MM.1S (cell line): ENCODE data around the gene TNNC1.

Experiments used
- DNase-seq: peaks from one replicate; pipeline ENCODE4 v3.0.0-alpha.2; 2015
- H2AFZ ChIP-seq: fragments of 300-600 bp; sonication (generic); 2 replicates; pipeline ENCODE4 v1.6.0; 2016; ENCODE audit warnings: antibody characterized with exemption, low read length
- H3F3A ChIP-seq: fragments of 300-600 bp; sonication (generic); 2 replicates; pipeline ENCODE4 v1.6.1; 2016; ENCODE audit warnings: mild to moderate bottlenecking, antibody characterized with exemption, low read length, moderate library complexity, mixed read lengths; ENCODE audit not compliant: insufficient read depth
- H3K27ac ChIP-seq: fragments of 300-600 bp; sonication (generic); 2 replicates; pipeline ENCODE4 v1.5.1; 2016; ENCODE audit warnings: mild to moderate bottlenecking, low read length
- H3K27me3 ChIP-seq: fragments of 300-600 bp; sonication (generic); replicated peaks from 2 replicates; pipeline ENCODE4 v1.6.0; 2016; ENCODE audit warnings: low read length; ENCODE audit not compliant: insufficient read depth
- H3K36me3 ChIP-seq: fragments of 300-600 bp; sonication (generic); replicated peaks from 2 replicates; pipeline ENCODE4 v1.6.1; 2016; ENCODE audit warnings: mild to moderate bottlenecking, low read length, mixed read lengths; ENCODE audit not compliant: insufficient read depth
- H3K4me1 ChIP-seq: fragments of 300-600 bp; sonication (generic); 2 replicates; pipeline ENCODE4 v1.6.1; 2016; ENCODE audit warnings: low read length, mixed read lengths
- H3K4me2 ChIP-seq: fragments of 300-600 bp; sonication (generic); 2 replicates; pipeline ENCODE4 v1.6.0; 2016; ENCODE audit warnings: low read depth, low read length
- H3K4me3 ChIP-seq: fragments of 300-600 bp; sonication (generic); 2 replicates; pipeline ENCODE4 v1.5.1; 2016; ENCODE audit warnings: low read length, mixed read lengths
- H3K79me2 ChIP-seq: fragments of 300-600 bp; sonication (generic); 2 replicates; pipeline ENCODE4 v1.6.1; 2016; ENCODE audit warnings: mixed run types, low read length, mixed read lengths
- H3K9ac ChIP-seq: fragments of 300-600 bp; sonication (generic); 2 replicates; pipeline ENCODE4 v1.6.1; 2016; ENCODE audit warnings: low read length, mixed read lengths
- H3K9me2 ChIP-seq: fragments of 300-600 bp; sonication (generic); replicated peaks from 2 replicates; pipeline ENCODE4 v1.6.1; 2016; ENCODE audit warnings: mild to moderate bottlenecking, low read length, mixed read lengths; ENCODE audit not compliant: insufficient read depth
- H3K9me3 ChIP-seq: fragments of 300-600 bp; sonication (generic); replicated peaks from 2 replicates; pipeline ENCODE4 v1.6.1; 2016; ENCODE audit warnings: mild to moderate bottlenecking, low read length, mixed read lengths; ENCODE audit not compliant: insufficient read depth
- H4K20me1 ChIP-seq: fragments of 300-600 bp; sonication (generic); 2 replicates; pipeline ENCODE4 v1.6.1; 2016; ENCODE audit warnings: mild to moderate bottlenecking, low read length, moderate library complexity, mixed read lengths; ENCODE audit not compliant: insufficient read depth
- EZH2 ChIP-seq: fragments of 300-600 bp; sonication (generic); optimal IDR thresholded peaks from 2 replicates; pipeline ENCODE3; 2017; ENCODE audit warnings: low read depth, mild to moderate bottlenecking, antibody characterized with exemption, low read length, mixed read lengths
- EZH2phosphoT487 ChIP-seq: fragments of 300-600 bp; sonication (generic); IDR thresholded peaks from 2 replicates; pipeline ENCODE4 v1.6.1; 2018; ENCODE audit warnings: antibody characterized with exemption, low read length
- TF ChIP-seq, protein P1 (sequence below): fragments of 300-600 bp; sonication (generic); IDR thresholded peaks from 2 replicates; pipeline ENCODE4 v1.5.1; 2016; ENCODE audit warnings: antibody characterized with exemption, low read length, mixed read lengths

TNNC1 gene

DNA sequence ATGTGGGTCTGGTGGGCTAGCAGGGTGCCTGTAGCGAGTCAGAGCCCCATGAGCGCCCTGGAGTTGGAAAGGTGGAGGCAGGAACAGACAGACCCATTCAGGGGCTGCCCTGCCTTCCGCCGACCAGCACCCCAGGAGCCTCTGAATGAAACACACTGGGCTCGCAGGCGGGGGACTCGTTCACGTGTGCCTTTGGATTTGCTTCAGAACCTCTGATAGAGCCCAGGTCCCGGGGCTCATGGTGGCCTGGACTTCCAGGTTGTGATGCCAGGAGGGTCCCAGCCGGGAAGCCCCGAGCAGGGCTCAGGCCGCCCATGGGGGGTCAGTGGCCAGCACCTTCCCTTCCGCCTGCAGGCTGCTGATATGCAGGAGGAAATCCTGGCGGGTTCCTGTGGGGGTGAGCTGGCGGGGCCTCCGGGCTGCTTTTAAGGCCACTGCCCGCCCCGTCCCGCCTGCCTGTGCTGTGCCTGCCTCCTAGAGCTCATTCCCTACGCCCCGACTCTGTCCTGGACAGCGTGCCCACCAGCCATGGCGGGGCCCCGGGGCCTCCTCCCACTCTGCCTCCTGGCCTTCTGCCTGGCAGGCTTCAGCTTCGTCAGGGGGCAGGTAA lies 41.1 kb upstream of the TNNC1 start, which contains the start of gene STAB1:
Gene STAB1 (plus strand): TSS at position 453 of the 610 bp plus-strand sequence. CDS start 76 bp downstream, at position 529.
- no peak within 1 kb of the TSS for H3K9ac ChIP-seq

GRCh38 chr3:52494445-52494844 lies 40.6 kb upstream of the TNNC1 start:
- Histone ChIP-seq H3F3A (no peaks in the 10 kb centered on the region), H3K9me3 (no peaks in the 10 kb centered on the region), H3K27me3 (no peaks in the 10 kb centered on the region; the same call in 1 of the 2 replicates), H3K9me2 (no peaks in the 10 kb centered on the region), H3K9ac (no peak overlapping the region), H3K79me2 (no peaks in the 10 kb centered on the region), H3K36me3 (no peaks in the 10 kb centered on the region), H3K4me2 (no peak overlapping the region), H3K4me3 (no peak overlapping the region), H4K20me1 (no peaks in the 10 kb centered on the region), H3K27ac (no peak overlapping the region), H3K4me1 (no peaks in the 10 kb centered on the region), H2AFZ (no peak overlapping the region)
- DNase-seq, result no peak
- TF ChIP-seq EZH2phosphoT487, result no peak

More for the DNA sequence above, 41.1 kb upstream of the TNNC1 start, which contains the start of gene STAB1:
- Histone ChIP-seq H4K20me1 (no peaks in the 10 kb centered on the region), H3K9me3 (no peaks in the 10 kb centered on the region), H3K27ac (no peak within 1 kb of the TSS), H3K4me3 (no peak within 1 kb of the TSS), H3K79me2 (no peaks in the 10 kb centered on the region), H2AFZ (no peak within 1 kb of the TSS), H3F3A (no peaks in the 10 kb centered on the region), H3K27me3 (no peaks in the 10 kb centered on the region; the same call in 1 of the 2 replicates), H3K4me1 (no peaks in the 10 kb centered on the region), H3K36me3 (no peaks in the 10 kb centered on the region), H3K4me2 (no peak within 1 kb of the TSS), H3K9me2 (no peaks in the 10 kb centered on the region)
- TF ChIP-seq EZH2 (no peak), EZH2phosphoT487 (no peak)
- TF ChIP-seq, protein P1, sequence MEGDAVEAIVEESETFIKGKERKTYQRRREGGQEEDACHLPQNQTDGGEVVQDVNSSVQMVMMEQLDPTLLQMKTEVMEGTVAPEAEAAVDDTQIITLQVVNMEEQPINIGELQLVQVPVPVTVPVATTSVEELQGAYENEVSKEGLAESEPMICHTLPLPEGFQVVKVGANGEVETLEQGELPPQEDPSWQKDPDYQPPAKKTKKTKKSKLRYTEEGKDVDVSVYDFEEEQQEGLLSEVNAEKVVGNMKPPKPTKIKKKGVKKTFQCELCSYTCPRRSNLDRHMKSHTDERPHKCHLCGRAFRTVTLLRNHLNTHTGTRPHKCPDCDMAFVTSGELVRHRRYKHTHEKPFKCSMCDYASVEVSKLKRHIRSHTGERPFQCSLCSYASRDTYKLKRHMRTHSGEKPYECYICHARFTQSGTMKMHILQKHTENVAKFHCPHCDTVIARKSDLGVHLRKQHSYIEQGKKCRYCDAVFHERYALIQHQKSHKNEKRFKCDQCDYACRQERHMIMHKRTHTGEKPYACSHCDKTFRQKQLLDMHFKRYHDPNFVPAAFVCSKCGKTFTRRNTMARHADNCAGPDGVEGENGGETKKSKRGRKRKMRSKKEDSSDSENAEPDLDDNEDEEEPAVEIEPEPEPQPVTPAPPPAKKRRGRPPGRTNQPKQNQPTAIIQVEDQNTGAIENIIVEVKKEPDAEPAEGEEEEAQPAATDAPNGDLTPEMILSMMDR, result no peak
- no peak for DNase-seq

- H3K27ac ChIP-seq, result no peak overlapping the region
- H3K36me3 ChIP-seq, result no peaks in the 10 kb centered on the region
- no peaks in the 10 kb centered on the region for H3F3A ChIP-seq
- no peaks in the 10 kb centered on the region for H3K27me3 ChIP-seq
- no peaks in the 10 kb centered on the region for H3K79me2 ChIP-seq
- no peaks in the 10 kb centered on the region for H3K9me3 ChIP-seq
- H3K4me3 ChIP-seq, result no peak overlapping the region
- no peak for DNase-seq
- H3K9me2 ChIP-seq, result no peaks in the 10 kb centered on the region
- TF ChIP-seq EZH2phosphoT487, result no peak
- TF ChIP-seq EZH2, result no peak
- TF ChIP-seq, protein P1, result no peak
- no peak overlapping the region for H3K4me2 ChIP-seq
- no peaks in the 10 kb centered on the region for H3K4me1 ChIP-seq
- H4K20me1 ChIP-seq, result no peaks in the 10 kb centered on the region
- no peak overlapping the region for H3K9ac ChIP-seq
- H2AFZ ChIP-seq, result no peak overlapping the region
Measured at GRCh38 chr3:52493232-52494017, 39.6 kb upstream of the TNNC1 start.

GRCh38 chr3:52492059-52492458 lies 38.2 kb upstream of the TNNC1 start:
- H3K4me1 ChIP-seq, result no peaks in the 10 kb centered on the region
- no peaks in the 10 kb centered on the region for H3K36me3 ChIP-seq
- H3K9ac ChIP-seq, result no peak overlapping the region

More at GRCh38 chr3:52492059-52492458, 38.2 kb upstream of the TNNC1 start:
- Histone ChIP-seq H3K9me3 (no peaks in the 10 kb centered on the region), H4K20me1 (no peaks in the 10 kb centered on the region), H3K4me2 (no peak overlapping the region), H2AFZ (no peak overlapping the region), H3K27ac (no peak overlapping the region), H3K4me3 (no peak overlapping the region), H3K9me2 (no peaks in the 10 kb centered on the region), H3K27me3 (no peaks in the 10 kb centered on the region), H3F3A (no peaks in the 10 kb centered on the region), H3K79me2 (no peaks in the 10 kb centered on the region)
- DNase-seq, result no peak
- TF ChIP-seq EZH2phosphoT487 (no peak), EZH2 (no peak)
- TF ChIP-seq, protein P1, result no peak
